GM23338 (cell line): Measurements from ENCODE around the gene CABCOCO1. TPM values are rescaled to one million over a fixed set of nuclear protein-coding genes. Genes with fewer than 3 reads are reported as not detected.

Experiments used
- ATAC-seq: fragments of 200-7000 bp; cut with Tn5 transposase; 3 replicates; pipeline ENCODE4 v1.9.1; 2020
- DNase-seq: peaks from one replicate; pipeline ENCODE4 v3.0.0-alpha.2; 2015; ENCODE audit warnings: low spot score
- H2AFZ ChIP-seq: fragments of 200-600 bp; sonication (generic); 2 replicates; pipeline ENCODE4 v1.8.0; 2016; ENCODE audit warnings: antibody characterized with exemption, mild to moderate bottlenecking, moderate library complexity
- H3F3A ChIP-seq: fragments of 200-600 bp; sonication (generic); replicated peaks from 2 replicates; pipeline ENCODE4 v1.8.0; 2017; ENCODE audit warnings: antibody characterized with exemption, mixed run types, low read depth
- H3K27ac ChIP-seq: fragments of 200-600 bp; sonication (generic); 2 replicates; pipeline ENCODE4 v1.6.1; 2016; ENCODE audit warnings: low read depth
- H3K27me3 ChIP-seq: fragments of 200-600 bp; sonication (generic); 2 replicates; pipeline ENCODE4 v1.8.0; 2016; ENCODE audit warnings: mild to moderate bottlenecking, mixed run types, moderate library complexity; ENCODE audit not compliant: insufficient read depth
- H3K36me3 ChIP-seq: fragments of 200-600 bp; sonication (generic); 2 replicates; pipeline ENCODE4 v1.8.0; 2016; ENCODE audit warnings: mild to moderate bottlenecking; ENCODE audit not compliant: insufficient read depth
- H3K4me1 ChIP-seq: fragments of 200-600 bp; sonication (generic); 2 replicates; pipeline ENCODE4 v1.8.0; 2016; ENCODE audit warnings: mild to moderate bottlenecking, moderate library complexity; ENCODE audit not compliant: insufficient read depth
- H3K4me2 ChIP-seq: fragments of 200-600 bp; sonication (generic); 2 replicates; pipeline ENCODE4 v1.7.1; 2017; ENCODE audit warnings: mixed run types
- H3K4me3 ChIP-seq: fragments of 200-600 bp; sonication (generic); 2 replicates; pipeline ENCODE4 v1.6.1; 2016; ENCODE audit warnings: mixed run types
- H3K79me2 ChIP-seq: fragments of 200-600 bp; sonication (generic); replicated peaks from 2 replicates; pipeline ENCODE4 v1.8.0; 2017; ENCODE audit warnings: mild to moderate bottlenecking; ENCODE audit not compliant: insufficient read depth
- H3K9me2 ChIP-seq: fragments of 200-600 bp; sonication (generic); 2 replicates; pipeline ENCODE4 v1.8.0; 2017; ENCODE audit not compliant: insufficient read depth
- H4K20me1 ChIP-seq: fragments of 200-600 bp; sonication (generic); replicated peaks from 2 replicates; pipeline ENCODE4 v1.8.0; 2017; ENCODE audit warnings: mild to moderate bottlenecking; ENCODE audit not compliant: insufficient read depth
- H3K27ac Mint-ChIP-seq: 2 replicates; pipeline ENCODE4 v1.8.0; 2020; ENCODE audit warnings: inconsistent platforms, mild to moderate bottlenecking, moderate library complexity, mixed read lengths
- H3K27me3 Mint-ChIP-seq: 3 replicates; pipeline ENCODE4 v1.8.0; 2022; ENCODE audit warnings: low read depth, mild to moderate bottlenecking, moderate library complexity, mixed read lengths, inconsistent platforms; ENCODE audit not compliant: insufficient read depth, poor library complexity
- H3K36me3 Mint-ChIP-seq: 3 replicates; pipeline ENCODE4 v1.8.0; 2021; ENCODE audit warnings: low read depth, mild to moderate bottlenecking, inconsistent platforms, moderate library complexity, mixed read lengths
- H3K4me1 Mint-ChIP-seq: 3 replicates; pipeline ENCODE4 v1.8.0; 2020; ENCODE audit warnings: mild to moderate bottlenecking, inconsistent platforms, mixed read lengths
- H3K4me3 Mint-ChIP-seq: 3 replicates; pipeline ENCODE4 v1.8.0; 2021; ENCODE audit warnings: moderate library complexity, mild to moderate bottlenecking, inconsistent platforms, mixed read lengths
- H3K9me3 Mint-ChIP-seq: 3 replicates; pipeline ENCODE4 v1.8.0; 2020; ENCODE audit warnings: moderate library complexity, mild to moderate bottlenecking, inconsistent platforms, mixed read lengths
- ETS1 ChIP-seq: IDR thresholded peaks from 2 replicates; pipeline ENCODE4 v1.6.1; 2016; ENCODE audit warnings: antibody characterized with exemption
- EZH2 ChIP-seq: fragments of 200-600 bp; sonication (generic); IDR thresholded peaks from one replicate; pipeline ENCODE4 v1.8.0; 2017; ENCODE audit warnings: antibody characterized with exemption, mild to moderate bottlenecking, low read depth; ENCODE audit not compliant: unreplicated experiment
- EZH2phosphoT487 ChIP-seq: fragments of 200-600 bp; sonication (generic); IDR thresholded peaks from one replicate; pipeline ENCODE4 v1.8.1; 2018; ENCODE audit warnings: antibody characterized with exemption; ENCODE audit not compliant: unreplicated experiment
- NANOG ChIP-seq: IDR thresholded peaks from 2 replicates; pipeline ENCODE4 v1.6.1; 2016; ENCODE audit warnings: antibody characterized with exemption, borderline replicate concordance
- POLR2AphosphoS5 ChIP-seq: IDR thresholded peaks from 2 replicates; pipeline ENCODE4 v1.6.1; 2016; ENCODE audit warnings: antibody characterized with exemption, low read depth
- ZNF331 ChIP-seq: fragments of 250-450 bp; sonication (Bioruptor Pico); IDR thresholded peaks from 2 replicates; pipeline ENCODE4 v1.5.0; 2020; ENCODE audit warnings: low read depth, mild to moderate bottlenecking, moderate library complexity
- ZNF462 ChIP-seq: fragments of 250-450 bp; sonication (Bioruptor Pico); IDR thresholded peaks from 2 replicates; pipeline ENCODE4 v1.5.0; 2020; ENCODE audit warnings: mild to moderate bottlenecking, moderate library complexity
- polyA plus RNA-seq: library from polyadenylated mRNA; unstranded; fragments of >200 nt; fragmentation: Nextera tagmentation; extraction: Ambion mirVana; gene quantifications from 2 replicates; pipeline ENCODE4 v1.2.1, GENCODE V29; 2016
- total RNA-seq: library from RNA; depleted of rRNA; stranded (reverse); fragments of >200 nt; shearing (Covaris generic); gene quantifications from 2 replicates; pipeline ENCODE4 v1.2.3, GENCODE V29; 2014

CABCOCO1 gene
- total and polyA plus RNA-seq, 2 experiments from 2014 or later = not detected

- TF ChIP-seq ZNF462 (CRISPR knock-in tag) = no peak
Observed at GRCh38 chr10:61753453-61753852, 90.7 kb downstream of the CABCOCO1 start (continued).

GRCh38 chr10:61754587-61755550, 92.1 kb downstream of the CABCOCO1 start:
- no peaks in the 10 kb centered on the region for H3K36me3 ChIP-seq
- Mint-ChIP-seq H3K9me3 (no peaks in the 10 kb centered on the region), H3K27me3 (peaks cover 2% of the 10 kb centered on the region), H3K36me3 (no peaks in the 10 kb centered on the region), H3K4me1 (peaks cover 52% of the 10 kb centered on the region), H3K4me3 (no peak overlapping the region), H3K27ac (no peak overlapping the region; the same call in 1 of the 2 replicates)
- ATAC-seq (no peak), DNase-seq (no peak)
- no peaks in the 10 kb centered on the region for H4K20me1 ChIP-seq
- no peak overlapping the region for H3K4me3 ChIP-seq
- H3K79me2 ChIP-seq = no peaks in the 10 kb centered on the region
- no peaks in the 10 kb centered on the region for H3K27me3 ChIP-seq
- H3F3A ChIP-seq = no peaks in the 10 kb centered on the region
- H3K27ac ChIP-seq = no peak overlapping the region
- H3K4me1 ChIP-seq = peaks cover 48% of the 10 kb centered on the region
- peak overlapping the region; percentile 46 for H3K4me2 ChIP-seq
- no peak overlapping the region for H2AFZ ChIP-seq
- H3K9me2 ChIP-seq = no peaks in the 10 kb centered on the region
- no peak for TF ChIP-seq NANOG
- no peak for TF ChIP-seq ZNF331
- no peak for TF ChIP-seq EZH2phosphoT487
- TF ChIP-seq POLR2AphosphoS5 = no peak
- TF ChIP-seq ZNF462 (CRISPR knock-in tag) = no peak
- no peak for TF ChIP-seq ETS1
- no peak for TF ChIP-seq EZH2
